ENCODE measurements around the gene MTERF1.
"Not testable (repeated sequence)": the region's sequence is repeated elsewhere in the genome, so short reads cannot be mapped to it uniquely, and the experiment has no call there.

The MTERF1 gene

GRCh38 chr7:91883676-91884362, 3.3 kb upstream of the MTERF1 start:
- no peak for DNase-seq

GRCh38 chr7:91880016-91880412, 488 bp downstream of the MTERF1 start:
- DNase-seq, result no peak

DNA sequence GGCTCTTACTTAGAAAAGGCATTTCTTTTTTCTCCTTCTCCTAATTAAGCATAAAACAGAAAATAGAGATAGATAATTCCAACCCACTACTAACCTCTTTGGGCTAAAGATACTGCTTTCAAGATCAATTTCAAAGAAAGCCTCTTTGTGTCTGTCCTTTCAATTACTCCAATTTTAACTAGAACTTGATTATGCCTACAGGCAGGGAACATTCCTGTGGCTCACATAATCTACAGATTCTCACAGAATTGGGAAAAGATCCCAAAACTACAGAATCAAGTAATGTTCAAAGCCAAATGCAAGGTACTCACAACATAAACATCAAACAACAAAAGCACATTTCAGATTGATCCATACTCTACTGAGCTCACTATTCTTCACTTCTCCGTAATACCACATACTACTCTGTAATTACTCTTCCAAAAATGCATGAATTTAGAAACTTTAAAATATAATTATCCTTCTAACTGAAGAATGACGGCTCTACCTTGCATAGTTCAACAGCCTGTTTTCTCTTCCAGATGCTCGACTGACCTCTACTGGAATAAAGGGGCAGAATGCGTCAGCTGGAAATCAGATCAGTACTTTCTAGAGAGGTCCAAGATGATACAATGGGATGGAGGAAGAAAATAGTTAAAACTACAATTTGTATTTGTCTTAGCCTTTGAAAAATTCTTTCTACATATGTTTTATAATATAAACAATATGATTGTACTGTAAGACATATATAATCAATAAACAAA, 3.9 kb downstream of the MTERF1 start:
- no peak for DNase-seq

DNA sequence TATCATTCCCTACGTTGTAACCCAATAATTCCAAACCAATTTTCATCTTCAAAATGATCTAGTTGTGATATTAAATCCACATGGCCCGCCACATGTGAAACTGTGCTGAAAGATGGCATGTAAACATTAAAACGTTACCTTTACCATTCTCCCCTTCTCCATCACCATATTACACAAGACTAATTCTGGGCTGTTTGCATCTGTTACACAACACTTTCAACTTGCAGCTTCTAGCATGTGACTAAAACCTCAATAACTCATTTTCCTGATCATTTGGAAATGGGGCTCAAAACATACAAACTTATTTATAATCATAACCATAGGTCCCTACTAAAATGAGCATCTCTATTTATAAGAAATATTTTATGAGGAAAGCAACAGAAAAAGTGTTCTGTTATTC, 4.7 kb downstream of the MTERF1 start:
- no peak for DNase-seq

DNA sequence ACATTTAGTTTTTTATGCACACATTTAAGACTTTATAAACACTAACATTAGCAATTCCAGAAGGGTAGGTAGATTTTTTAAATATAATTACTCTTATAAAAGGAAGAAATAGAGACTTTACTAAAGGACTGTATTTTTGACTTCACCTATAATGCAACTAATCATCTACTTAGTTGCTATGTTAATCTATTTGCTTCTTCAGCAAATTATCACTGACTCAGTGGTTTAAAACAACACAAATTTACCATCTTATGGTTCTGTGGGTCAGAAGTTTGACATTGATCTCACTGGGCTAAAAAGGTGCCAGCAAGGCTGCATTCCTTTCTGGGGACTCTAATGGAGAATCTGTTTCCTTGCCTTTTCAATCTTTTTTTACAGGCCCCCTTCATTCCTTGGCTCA, 7.6 kb downstream of the MTERF1 start:
- DNase-seq, result no peak

DNA sequence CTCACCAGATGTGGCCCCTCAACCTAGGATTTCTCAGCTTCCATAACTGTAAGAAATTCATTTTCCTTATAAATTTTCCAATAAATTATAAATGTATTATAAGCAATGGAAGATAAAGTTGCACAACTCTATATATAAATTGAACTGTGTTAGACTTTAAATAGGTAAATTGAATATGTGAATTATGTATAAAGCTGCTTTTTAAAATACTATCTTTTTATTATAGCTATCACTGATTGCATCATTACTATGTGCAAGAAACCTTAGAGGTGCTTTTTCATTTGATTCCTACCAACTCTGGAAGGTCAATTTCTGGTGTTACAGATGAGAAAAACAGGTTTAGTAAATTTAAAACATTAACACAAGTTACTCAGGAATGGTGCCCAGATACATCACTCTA, 8.4 kb downstream of the MTERF1 start:
- no peak for DNase-seq

DNA sequence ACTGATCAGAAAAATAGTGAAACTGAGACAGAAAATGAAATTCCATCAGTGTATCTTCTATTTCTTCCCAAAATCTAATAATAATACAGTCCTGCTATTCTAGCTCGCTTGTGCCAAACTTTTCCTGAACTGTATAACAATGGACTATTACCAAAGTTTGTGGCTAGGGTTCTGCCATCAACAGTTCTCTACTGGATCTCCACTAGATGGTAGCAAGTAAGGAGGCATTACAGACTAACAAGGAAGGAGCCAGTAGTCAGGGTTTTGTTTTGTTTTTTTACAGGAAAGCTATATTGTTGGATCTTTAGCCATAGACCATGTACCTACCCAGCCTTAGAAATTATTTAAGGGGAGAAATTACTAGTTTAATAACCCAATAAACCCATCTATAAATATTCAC, 10.8 kb downstream of the MTERF1 start:
- DNase-seq, result no peak

DNA sequence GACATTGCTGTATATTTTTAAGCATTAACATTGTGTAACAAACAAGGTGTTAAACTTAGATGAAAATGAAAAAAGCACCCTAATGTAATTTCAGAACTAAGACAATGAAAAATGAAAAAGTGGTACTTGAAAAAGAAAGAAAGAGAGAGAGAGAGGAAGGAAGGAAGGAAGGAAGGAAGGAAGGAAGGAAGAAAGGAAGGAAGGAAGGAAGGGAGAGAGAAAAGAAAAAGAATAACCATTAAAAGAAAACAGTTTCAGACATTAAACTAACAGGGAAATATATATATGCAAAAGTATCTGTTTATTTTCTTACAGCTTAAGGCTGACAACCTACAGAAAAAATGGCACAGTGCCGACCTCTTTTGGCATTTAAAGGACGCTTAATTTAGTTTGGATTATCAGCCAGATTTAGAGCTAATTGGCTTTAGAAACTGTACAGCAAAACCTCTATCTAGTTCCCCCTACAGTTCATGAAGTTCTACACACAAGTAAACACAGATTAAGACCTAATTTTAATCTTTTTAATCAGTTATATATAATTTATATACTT, 13.8 kb downstream of the MTERF1 start:
- no peak for DNase-seq

DNA sequence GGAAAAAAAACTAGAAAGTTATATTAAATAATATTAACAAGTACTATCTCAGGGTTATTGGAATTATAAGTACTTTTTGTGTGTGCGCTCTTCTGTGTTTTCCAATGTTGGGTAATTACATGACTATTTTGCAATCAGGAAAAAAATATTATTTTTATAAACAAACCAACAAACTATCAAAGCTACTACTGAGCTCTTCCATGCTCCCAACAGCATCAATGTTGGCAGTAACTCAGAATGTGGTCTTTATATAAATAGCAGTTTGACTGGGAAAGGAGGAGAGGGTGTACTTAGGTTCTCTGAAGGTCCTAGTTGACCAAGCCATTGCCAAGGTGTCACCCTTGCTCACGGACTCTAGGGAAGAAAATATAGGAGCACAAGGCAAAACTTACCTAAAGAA, 15.0 kb downstream of the MTERF1 start:
- DNase-seq, result no peak

- DNase-seq, result not testable (repeated sequence)
Observed at GRCh38 chr7:91864604-91865003, 15.9 kb downstream of the MTERF1 start.

DNA sequence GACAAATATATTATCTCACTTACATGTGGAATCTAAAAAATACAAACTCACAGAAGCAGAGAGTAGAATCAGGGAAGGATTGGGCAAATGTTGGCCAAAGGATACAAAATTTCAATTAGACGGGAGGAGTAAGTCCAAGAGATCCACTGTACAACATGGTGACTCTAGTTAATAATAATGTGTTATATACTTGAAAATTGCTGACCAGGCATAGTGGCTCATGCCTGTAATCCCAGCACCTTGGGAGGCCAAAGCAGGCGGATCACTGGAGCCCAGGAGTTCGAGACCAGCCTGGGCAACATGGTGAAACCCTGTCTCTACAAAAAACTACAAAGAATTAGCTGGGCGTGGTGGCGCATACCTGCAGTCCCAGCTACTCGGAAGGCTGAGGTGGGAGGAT, 16.4 kb downstream of the MTERF1 start:
- DNase-seq, result no peak

DNA sequence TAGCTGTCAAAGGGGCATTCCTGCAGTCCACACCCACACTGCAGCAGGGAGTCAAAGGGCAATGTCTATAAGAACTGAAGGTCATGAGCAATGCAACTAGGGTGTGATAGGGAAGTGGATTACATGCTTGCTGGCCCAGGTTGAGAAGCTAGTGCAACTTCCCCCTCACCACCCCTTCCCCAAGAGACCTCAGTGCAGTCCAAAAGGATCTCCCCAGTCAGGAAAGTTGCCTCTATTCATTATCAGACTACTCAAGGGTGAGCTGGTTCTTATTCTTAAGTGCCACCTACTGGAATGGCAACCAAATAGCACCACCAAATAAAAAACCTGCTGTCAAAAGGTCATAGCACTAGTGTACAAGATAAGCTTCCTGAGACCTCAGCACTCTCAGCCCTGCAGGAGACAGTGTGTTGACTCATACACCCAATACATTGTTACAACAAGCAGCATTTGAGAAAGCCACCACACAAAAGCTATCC, 28.2 kb downstream of the MTERF1 start:
- DNase-seq, result no peak

DNA sequence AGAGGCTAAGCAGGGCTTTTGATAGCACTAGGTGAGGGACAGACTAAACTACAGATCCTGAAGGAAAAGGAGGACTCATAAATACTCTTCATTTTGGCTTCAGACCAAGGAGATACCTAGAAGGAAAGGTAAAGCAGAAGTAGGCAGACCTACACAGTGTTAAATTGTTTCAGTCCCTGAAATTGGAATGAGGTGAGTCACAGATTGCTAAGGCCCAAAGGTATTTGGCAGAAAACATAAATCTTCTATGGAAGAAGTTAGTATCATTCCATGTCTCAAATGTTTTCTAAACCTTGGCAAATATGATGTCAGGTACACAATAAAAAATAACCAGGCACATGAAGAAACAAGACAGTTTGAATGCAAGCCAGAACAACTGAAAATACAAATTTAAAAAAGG, 30.0 kb downstream of the MTERF1 start:
- no peak for DNase-seq

- DNase-seq, result no peak
Observed at GRCh38 chr7:91847876-91848588, 32.5 kb downstream of the MTERF1 start.

DNA sequence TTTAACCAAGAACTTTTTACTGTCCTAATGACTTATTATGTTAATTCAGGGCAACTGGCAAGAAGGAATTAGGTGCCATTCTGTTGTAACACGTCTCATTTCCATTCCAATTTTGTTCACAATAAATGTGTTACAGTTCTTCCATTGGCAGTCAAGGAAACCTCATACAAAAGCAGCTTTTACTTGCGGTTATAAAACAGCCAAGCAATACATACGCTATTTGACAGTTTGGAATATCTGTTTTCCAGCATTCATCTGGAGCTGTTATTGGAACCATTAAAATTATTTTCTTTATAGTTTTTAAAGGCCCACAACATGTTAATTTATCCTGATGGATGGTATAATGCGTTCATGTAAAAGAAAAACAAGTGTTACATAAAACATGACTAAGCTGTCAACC, 33.3 kb downstream of the MTERF1 start:
- DNase-seq, result no peak

DNA sequence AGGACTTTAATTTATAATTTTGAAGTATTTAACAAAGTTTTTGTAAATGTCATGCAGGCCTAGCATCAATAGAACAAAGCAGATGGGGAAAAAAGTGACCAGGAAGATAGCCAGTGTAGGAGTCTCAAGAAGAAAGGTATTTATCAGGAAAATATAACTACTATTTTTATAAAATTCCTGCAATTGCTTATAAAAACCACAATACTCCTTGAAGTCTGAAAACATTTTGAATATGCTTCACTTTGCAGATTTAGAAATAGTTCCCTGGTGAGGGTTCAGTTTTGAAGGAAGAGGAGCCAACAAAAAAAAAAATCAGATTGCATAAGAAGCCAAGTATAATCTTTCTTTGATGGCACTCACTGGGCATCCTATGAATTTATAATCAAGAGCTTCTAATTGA, 34.1 kb downstream of the MTERF1 start:
- DNase-seq, result no peak

GRCh38 chr7:91843831-91844230, 36.7 kb downstream of the MTERF1 start:
- no peak for DNase-seq

DNA sequence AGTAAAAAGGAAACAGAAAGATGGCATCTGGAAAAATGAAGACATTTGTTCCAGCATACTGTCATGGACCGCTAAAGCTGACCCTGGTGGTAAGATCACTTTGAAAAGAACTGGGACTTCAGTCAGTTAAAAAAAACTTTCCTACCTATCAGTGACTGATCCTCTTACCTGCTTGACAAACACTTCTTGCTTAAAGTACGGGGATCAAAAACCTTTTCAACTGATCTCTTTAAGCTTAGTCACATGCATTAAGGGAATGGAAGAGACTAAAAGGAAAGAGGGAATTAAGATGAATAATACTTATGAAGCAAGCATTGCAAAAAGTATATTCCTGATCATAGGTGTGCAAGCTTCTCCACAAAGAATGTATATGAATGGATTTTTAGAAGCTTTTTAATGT, 42.1 kb downstream of the MTERF1 start:
- no peak for DNase-seq

DNA sequence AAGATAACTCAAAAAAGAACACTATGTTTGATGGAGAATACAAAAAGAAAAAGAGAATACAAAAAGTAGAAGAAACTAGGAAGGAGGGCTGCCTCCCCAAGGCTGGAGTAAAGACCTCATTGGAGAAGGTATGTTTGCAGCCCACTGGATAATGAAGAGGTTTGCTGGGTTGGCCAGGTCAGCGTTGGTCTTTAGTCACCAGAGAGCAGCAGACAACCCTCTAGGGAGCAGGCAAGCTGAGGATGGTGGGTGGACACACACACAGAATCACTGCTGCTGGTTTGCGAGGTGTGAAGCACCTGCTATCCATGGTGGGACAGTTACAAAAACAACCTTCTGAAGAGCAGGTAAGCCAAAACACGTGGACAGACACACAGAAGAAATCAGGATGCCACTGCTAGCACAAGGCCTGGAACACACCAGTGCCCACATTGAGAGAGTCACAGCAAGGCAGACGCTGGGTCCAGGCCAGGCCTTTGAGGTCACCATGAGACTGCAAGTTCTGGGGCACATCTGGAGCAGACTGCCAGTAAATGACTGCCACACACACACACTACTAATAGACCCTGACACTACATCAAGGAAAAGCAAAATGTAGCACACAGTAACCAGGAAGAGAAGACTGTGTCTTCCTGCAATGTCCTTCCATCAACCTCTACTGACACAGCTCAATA, 43.0 kb downstream of the MTERF1 start:
- no peak for DNase-seq

- DNase-seq, result no peak
Observed at GRCh38 chr7:91835826-91836368, 44.6 kb downstream of the MTERF1 start.

GRCh38 chr7:91835091-91835825, 45.2 kb downstream of the MTERF1 start:
- DNase-seq, result no peak

DNA sequence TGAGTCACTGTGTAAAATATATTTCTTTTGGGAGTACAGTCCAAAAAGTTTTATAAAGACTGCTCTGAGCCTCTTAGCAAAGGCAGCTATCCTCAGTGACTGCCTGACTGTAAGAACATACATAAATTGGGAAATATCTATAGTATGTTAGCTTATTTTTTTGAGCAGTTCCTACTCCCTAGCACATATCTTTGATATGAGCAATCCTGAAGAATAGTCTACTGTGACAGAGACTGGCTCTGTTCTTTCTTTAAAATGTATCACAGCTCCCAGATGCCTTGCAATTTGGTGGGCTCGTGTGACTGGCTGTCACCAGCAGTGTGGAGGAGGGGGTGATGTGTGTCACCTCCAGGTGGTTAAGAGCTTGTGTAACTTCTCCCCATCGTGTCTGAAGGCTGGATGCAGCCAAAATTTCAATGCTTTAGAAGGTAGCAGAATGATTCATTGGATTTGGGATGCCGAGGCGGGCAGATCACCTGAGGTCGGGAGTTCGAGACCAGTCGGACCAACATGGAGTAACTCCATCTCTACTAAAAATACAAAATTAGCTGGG, 47.9 kb downstream of the MTERF1 start:
- no peak for DNase-seq

Data from activated gamma-delta T cell treated with Interleukin-2 at 50 U/mL for 16 hours (primary cell).